ENCODE measurements around the gene ANKFN1.

- no peak for TF ChIP-seq POLR2AphosphoS5 (IDR thresholded peaks at IDR 0.05)
- TF ChIP-seq, protein P1, sequence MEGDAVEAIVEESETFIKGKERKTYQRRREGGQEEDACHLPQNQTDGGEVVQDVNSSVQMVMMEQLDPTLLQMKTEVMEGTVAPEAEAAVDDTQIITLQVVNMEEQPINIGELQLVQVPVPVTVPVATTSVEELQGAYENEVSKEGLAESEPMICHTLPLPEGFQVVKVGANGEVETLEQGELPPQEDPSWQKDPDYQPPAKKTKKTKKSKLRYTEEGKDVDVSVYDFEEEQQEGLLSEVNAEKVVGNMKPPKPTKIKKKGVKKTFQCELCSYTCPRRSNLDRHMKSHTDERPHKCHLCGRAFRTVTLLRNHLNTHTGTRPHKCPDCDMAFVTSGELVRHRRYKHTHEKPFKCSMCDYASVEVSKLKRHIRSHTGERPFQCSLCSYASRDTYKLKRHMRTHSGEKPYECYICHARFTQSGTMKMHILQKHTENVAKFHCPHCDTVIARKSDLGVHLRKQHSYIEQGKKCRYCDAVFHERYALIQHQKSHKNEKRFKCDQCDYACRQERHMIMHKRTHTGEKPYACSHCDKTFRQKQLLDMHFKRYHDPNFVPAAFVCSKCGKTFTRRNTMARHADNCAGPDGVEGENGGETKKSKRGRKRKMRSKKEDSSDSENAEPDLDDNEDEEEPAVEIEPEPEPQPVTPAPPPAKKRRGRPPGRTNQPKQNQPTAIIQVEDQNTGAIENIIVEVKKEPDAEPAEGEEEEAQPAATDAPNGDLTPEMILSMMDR (IDR thresholded peaks at IDR 0.05) = no peak
- TF ChIP-seq POLR2A (IDR thresholded peaks at IDR 0.05) = no peak
- no peak for TF ChIP-seq EP300 (IDR thresholded peaks at IDR 0.05)
Measured at GRCh38 chr17:56324676-56325075, 171.4 kb downstream of the ANKFN1 start.
